GM18498 (cell line): ENCODE results near the gene ZNF45.
A peak's percentile ranks its signal among the peaks of the same experiment; 100 is the strongest.
"Not testable (repeated sequence)": the region's sequence is repeated elsewhere in the genome, so short reads cannot be mapped to it uniquely, and the experiment has no call there.

Experiments
- ATAC-seq: cut with Tn5 transposase; IDR thresholded peaks from one replicate; pipeline ENCODE4 v1.9.1; 2021; ENCODE audit warnings: mild to moderate bottlenecking, moderate library complexity; ENCODE audit not compliant: unreplicated experiment

ZNF45 gene

GRCh38 chr19:43934985-43935708 is at the start of gene ZNF45:
TSS of gene ZNF45 (minus strand) at chr19:43935282. CDS start at chr19:43922185, 13,097 bp downstream.
- peak; percentile 89 for ATAC-seq

GRCh38 chr19:43984687-43985000 is 49.6 kb upstream of the ZNF45 start:
- peak; percentile 15 for ATAC-seq

- ATAC-seq, result peak; percentile 90
These were observed 49.0 kb upstream of the ZNF45 start, which contains the start of gene ZNF155 for GRCh38 chr19:43983912-43984686. TSS of gene ZNF155 (plus strand) at chr19:43984188. CDS start at chr19:43988544, 4,356 bp downstream.

GRCh38 chr19:43983544-43983911 is 48.4 kb upstream of the ZNF45 start:
- peak; percentile 27 for ATAC-seq

GRCh38 chr19:43976732-43977131 is 41.6 kb upstream of the ZNF45 start:
- ATAC-seq, result no peak

GRCh38 chr19:43966079-43966694 is 31.1 kb upstream of the ZNF45 start:
- no peak for ATAC-seq

- ATAC-seq, result no peak
These were observed 25.3 kb upstream of the ZNF45 start for GRCh38 chr19:43960411-43960810.

- ATAC-seq, result no peak
These were observed 22.8 kb upstream of the ZNF45 start for GRCh38 chr19:43957891-43958290.

GRCh38 chr19:43956827-43957226 is 21.7 kb upstream of the ZNF45 start:
- no peak for ATAC-seq

- peak; percentile 93 for ATAC-seq
These were observed 16.0 kb upstream of the ZNF45 start, which contains the start of gene ZNF221 for GRCh38 chr19:43950834-43951645. TSS of gene ZNF221 (plus strand) at chr19:43951228. CDS start at chr19:43962727, 11,499 bp downstream.

GRCh38 chr19:43949803-43950202 is 14.7 kb upstream of the ZNF45 start:
- ATAC-seq, result not testable (repeated sequence)

GRCh38 chr19:43947412-43947811 is 12.3 kb upstream of the ZNF45 start:
- ATAC-seq, result not testable (repeated sequence)

- ATAC-seq, result no peak
These were observed 6.1 kb upstream of the ZNF45 start for GRCh38 chr19:43941209-43941608.

- ATAC-seq, result no peak
These were observed 5.6 kb upstream of the ZNF45 start for GRCh38 chr19:43940719-43941118.

- ATAC-seq, result no peak
These were observed 4.6 kb upstream of the ZNF45 start for GRCh38 chr19:43939557-43940260.

GRCh38 chr19:43936188-43936587 is 1.1 kb upstream of the ZNF45 start:
- no peak for ATAC-seq

GRCh38 chr19:43934055-43934984 is 762 bp downstream of the ZNF45 start:
- no peak for ATAC-seq

- ATAC-seq, result no peak
These were observed 6.3 kb downstream of the ZNF45 start for GRCh38 chr19:43928820-43929219.

GRCh38 chr19:43923875-43924274 is 11.2 kb downstream of the ZNF45 start:
- no peak for ATAC-seq
